HG03342 (cell line): ENCODE data around the gene PREX1.

Experiments used
- ATAC-seq: cut with Tn5 transposase; IDR thresholded peaks from one replicate; pipeline ENCODE4 v1.9.1; 2021; ENCODE audit warnings: mild to moderate bottlenecking, moderate library complexity; ENCODE audit not compliant: unreplicated experiment

The PREX1 gene

GRCh38 chr20:48794816-48795457, 32.9 kb downstream of the PREX1 start:
- no peak for ATAC-seq

DNA sequence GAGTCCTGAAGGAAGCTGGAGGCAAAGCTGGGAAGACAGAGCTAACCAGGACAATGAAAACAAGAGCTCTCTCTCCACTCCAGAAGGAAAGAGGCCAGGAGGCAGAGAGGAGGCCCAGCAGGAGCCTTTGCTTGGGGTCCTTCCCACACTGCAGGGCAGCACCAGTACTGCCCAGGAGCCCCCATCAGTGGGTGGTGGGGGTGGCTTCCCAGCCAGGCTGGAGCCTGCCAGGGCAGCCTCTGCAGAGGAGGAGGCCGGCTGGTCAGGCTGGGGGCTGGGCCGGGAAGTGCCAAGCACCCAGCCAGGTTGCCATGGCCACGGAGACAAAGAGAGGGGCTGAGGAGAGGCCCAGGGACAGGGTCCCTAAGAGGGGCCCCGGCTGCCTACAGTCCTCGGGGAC, 33.4 kb downstream of the PREX1 start:
- no peak for ATAC-seq

DNA sequence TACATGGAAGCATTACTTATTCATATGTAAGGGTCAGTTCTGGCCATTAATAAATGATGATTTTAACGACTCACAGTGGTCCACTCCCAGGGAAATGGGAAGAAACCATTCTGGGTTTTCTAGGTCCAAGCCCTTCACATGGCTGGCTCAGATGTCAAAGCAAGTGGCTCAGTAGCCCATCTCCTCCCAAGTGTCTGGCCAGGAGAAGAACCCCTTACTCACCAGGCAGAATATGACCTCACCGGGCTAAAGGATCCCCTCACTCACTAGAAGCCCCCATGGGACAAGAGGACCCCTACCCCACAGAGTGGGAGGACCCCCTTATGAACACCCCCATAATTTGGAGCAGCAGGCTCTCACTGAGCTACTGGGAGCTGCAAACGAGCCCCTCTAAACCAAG, 34.0 kb downstream of the PREX1 start:
- ATAC-seq = no peak

DNA sequence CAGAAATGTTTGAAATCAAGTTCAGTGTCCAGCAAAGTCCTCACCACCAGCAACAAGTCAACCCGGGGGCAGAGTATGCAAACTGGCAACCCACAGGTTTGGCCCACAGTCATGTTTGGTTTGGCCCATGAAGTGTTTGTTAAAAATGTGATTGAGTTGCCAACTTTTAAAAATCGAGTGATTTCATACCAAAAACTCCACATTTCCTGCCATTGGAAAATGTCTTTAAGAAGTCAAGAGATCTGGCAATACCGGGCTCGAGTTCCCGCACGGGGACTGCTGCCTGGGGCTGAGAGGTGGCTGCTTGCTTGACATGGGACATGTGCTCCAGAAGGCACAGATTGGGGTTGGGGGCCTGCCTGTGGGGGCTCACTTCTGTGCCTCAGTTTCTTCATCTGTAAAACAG, 36.1 kb downstream of the PREX1 start:
- no peak for ATAC-seq

DNA sequence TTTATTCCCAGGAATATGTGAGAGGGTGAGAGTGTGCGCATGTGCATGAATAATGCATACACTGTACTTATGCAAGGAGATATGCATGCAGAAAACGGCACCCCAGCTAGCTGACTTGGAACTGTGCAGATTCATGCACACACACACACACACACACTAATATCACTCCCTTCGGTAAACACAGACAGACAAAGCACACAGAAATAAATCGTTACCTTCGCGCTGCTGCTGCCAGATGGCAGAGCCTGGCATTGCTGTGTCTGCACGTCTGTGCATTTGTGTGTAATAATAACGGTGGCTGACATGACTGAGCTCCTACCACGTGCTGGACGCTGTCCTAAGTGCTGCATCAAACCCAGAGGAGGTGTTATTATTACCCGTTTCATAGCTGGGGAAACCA, 36.8 kb downstream of the PREX1 start:
- no peak for ATAC-seq

GRCh38 chr20:48790473-48791003, 37.3 kb downstream of the PREX1 start:
- no peak for ATAC-seq

DNA sequence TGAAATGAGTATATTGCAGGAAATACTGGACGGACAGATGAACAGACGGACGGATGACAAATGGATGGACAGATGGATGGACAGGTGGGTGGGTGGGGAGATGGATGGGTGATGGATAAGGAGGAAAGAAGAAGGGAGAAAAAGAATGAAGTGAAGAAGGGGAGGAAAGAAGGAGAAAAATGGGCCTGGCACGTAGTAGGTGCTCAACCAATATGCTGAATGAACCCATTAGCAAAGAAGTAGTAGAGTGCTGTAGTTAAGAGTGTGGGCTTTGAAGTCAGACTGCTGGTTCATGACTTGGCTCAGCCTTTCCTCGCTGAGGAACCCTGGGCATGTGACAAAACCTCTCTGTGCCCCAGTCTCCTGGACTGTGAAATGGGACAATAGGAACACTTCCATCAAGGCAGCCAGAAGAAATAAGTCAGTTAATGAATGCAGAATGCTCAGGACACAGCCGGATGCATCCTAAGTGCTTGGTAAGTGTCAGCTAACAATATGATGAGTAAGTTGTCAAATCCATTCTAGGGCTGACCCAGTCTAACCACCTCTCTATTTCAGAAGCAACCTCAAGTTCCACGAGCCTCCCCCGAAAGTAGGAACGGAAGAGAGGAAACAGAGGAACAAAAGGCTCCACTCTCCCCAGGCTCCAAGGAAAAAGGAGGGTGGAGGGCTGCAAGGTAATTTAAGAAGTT, 37.9 kb downstream of the PREX1 start:
- no peak for ATAC-seq

DNA sequence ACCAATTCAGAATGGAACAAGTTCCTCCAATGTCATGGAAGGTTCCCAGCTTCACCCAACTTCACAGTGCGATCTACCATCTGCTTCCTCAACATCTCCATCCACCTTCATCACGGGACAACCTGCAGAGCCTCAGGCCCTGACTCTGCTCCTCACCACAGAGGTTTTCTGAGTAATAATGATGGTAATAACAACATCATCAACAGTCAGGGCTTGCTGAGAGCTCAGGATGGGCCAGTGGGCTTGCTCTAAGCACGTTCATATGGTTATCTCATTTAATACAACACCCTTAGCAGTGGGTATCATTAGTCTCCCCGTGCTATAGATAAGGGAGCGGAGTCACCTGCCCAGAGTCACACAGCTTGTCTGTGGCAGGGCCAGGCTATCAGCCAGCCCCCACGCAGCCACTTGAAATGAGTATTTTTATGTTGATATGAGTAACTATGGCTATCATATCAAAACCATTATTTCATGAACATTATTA, 38.6 kb downstream of the PREX1 start:
- no peak for ATAC-seq

DNA sequence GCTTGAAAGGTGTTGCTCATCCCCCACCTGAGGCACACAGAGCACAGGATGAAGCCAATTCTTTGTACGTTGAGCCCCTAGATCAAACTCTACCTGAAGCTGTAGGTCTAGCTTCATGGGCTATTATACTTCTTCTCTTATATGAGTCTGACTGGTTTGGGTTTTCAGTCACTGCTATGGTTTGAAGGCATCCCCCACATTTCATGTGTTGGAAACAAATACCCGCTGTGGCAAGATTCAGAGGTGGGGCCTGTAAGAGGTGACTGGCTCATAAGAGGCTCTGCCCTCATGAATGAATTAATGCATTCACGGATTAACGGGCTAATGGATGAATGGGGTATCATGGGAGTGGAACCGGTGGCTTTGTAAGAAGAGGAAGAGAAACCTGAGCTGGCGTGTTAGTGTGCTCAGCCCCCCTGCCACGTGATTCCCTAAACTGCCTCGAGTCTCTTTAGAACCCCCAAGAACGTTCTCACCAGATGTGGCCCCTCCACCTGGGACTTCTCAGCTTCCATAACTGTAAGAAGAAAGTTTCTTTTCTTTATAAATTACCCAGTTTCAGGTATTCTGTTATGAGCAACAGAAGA, 39.2 kb downstream of the PREX1 start:
- no peak for ATAC-seq

GRCh38 chr20:48787861-48788375, 39.9 kb downstream of the PREX1 start:
- ATAC-seq = no peak

- no peak for ATAC-seq
Observed at GRCh38 chr20:48786951-48787705, 40.7 kb downstream of the PREX1 start.

DNA sequence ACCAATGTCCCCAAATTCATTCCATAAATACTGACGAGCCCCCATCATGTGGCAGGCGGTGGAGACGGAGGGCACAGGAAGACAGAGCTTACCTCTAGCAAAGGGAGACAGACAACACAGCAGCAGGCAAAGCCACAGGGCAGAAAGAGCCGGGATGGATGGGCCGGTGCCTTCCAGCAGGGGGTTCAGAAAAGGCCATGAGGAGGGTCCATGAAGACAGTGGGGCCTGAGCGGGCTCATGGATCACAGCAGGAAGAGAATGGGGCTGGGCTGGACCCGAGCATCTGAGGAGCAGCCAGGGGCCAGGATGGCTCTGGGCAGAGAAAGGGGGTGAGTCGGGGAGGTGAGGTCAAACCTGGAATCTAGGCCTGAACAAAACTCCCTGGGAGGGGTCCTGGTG, 42.0 kb downstream of the PREX1 start:
- ATAC-seq = no peak

DNA sequence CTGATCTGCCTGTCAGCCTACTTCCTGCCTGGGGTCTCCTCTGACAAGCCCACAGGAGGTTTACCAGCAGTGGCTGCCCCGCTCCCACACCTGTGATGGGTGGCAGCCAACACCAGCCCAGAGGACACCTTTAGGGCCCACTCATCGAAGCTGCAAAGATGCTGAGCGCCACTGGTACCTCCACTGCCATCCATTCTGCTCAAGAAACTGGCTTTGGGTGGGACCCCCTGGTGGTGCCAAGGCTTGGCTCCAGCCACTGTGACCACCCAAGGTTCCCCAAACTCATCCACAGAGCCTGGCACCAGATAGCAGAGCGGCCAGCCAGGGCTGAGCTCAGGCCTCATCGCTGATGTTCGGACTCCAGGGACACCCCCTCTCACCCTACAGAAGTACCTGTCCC, 42.5 kb downstream of the PREX1 start:
- no peak for ATAC-seq

- ATAC-seq = no peak
Observed at GRCh38 chr20:48784273-48784641, 43.5 kb downstream of the PREX1 start.

GRCh38 chr20:48783533-48784272, 44.1 kb downstream of the PREX1 start:
- no peak for ATAC-seq

GRCh38 chr20:48782901-48783308, 44.9 kb downstream of the PREX1 start:
- ATAC-seq = no peak

GRCh38 chr20:48782053-48782452, 45.7 kb downstream of the PREX1 start:
- no peak for ATAC-seq

DNA sequence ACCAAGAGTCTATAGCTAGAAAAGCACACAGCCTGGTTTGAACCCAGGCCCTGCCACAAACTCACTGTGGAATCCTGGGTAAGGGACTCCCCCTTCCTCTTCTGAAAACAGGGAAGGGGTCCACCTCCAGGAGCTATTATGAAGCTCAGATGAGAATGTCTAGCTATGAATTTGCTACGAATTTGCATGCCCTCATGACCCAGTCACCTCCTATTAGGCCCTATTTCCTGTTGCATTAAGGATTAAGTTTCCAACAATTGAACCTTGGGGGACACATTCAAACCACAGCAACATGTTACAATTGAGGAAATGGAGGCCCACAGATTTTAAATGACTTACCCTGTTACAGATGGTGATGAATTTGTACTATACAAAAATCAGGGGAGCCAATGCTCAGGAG, 46.2 kb downstream of the PREX1 start:
- no peak for ATAC-seq

GRCh38 chr20:48779435-48779834, 48.4 kb downstream of the PREX1 start:
- ATAC-seq = no peak

DNA sequence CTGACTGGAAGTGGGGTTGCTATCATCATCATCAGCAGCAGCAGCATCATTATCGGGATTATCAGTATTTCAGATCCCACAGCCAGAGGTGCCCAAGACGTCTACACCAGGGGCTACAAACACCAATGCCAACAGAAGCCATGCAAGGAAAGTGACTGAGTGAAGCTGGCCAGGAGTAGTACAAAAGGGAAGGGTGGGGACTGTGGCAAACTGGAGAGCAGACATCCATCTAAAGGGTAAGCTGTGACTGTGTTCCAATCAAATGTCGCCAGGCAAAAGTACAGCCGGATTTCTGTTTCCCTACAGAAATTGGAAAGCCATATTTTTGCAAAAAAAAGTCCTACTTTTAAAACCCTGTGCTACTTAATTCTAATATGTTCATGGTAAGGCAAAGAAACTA, 50.0 kb downstream of the PREX1 start:
- no peak for ATAC-seq
